Small intestine (tissue), 7 donors: ENCODE data around the gene USPL1. TPM values are rescaled to one million over a fixed set of nuclear protein-coding genes. Genes with fewer than 3 reads are reported as not detected.
"Not testable (repeated sequence)": the region's sequence is repeated elsewhere in the genome, so short reads cannot be mapped to it uniquely, and the experiment has no call there.

Experiments
- DNase-seq, 2 donors: peaks; one replicate each; pipeline versions ENCODE4 v3.0.0 to v3.0.0-alpha.2; 2013
- FAIRE-seq: peaks from 2 replicates; lab custom pipeline; 2012; peaks lifted over from hg19 to GRCh38; lab: Jason Lieb, UNC
- H3K27ac ChIP-seq, 3 donors: one replicate each; pipeline ENCODE4 v1.5.1; 2013; ENCODE audit warnings: low read length in 2 of 3, mild to moderate bottlenecking in 2 of 3, control low read depth in 1 of 3, inconsistent platforms in 1 of 3, low read depth in 1 of 3, moderate library complexity in 1 of 3
- H3K27me3 ChIP-seq, 3 donors: one replicate each; pipeline ENCODE4 v1.6.1; 2013; ENCODE audit warnings: low read length in 3 of 3, inconsistent platforms in 1 of 3; ENCODE audit not compliant: control insufficient read depth in 3 of 3, insufficient read depth in 3 of 3
- H3K36me3 ChIP-seq, 3 donors: one replicate each; pipeline ENCODE4 v1.6.1; 2013; ENCODE audit warnings: low read length in 3 of 3, inconsistent platforms in 1 of 3, low read depth in 1 of 3, mild to moderate bottlenecking in 1 of 3, moderate library complexity in 1 of 3; ENCODE audit not compliant: control insufficient read depth in 3 of 3, insufficient read depth in 2 of 3
- H3K4me1 ChIP-seq, 3 donors: one replicate each; pipeline ENCODE4 v1.6.1; 2013; ENCODE audit warnings: low read length in 2 of 3, inconsistent platforms in 1 of 3, low read depth in 1 of 3, mild to moderate bottlenecking in 1 of 3, moderate library complexity in 1 of 3; ENCODE audit not compliant: control insufficient read depth in 3 of 3, insufficient read depth in 2 of 3
- H3K4me3 ChIP-seq, 3 donors: one replicate each; pipeline ENCODE4 v1.5.1; 2013; ENCODE audit warnings: low read length in 3 of 3, control low read depth in 1 of 3, inconsistent platforms in 1 of 3, low read depth in 1 of 3, mild to moderate bottlenecking in 1 of 3, moderate library complexity in 1 of 3
- H3K9me3 ChIP-seq, 2 donors: one replicate each; pipeline ENCODE4 v1.6.1; 2013; ENCODE audit warnings: low read depth in 1 of 2, low read length in 1 of 2; ENCODE audit not compliant: control insufficient read depth in 2 of 2, insufficient read depth in 1 of 2
- WGBS, 3 donors: extraction: QIAGEN DNeasy Blood & Tissue Kit; methylation state at CpG; one replicate each; pipeline ENCODE4 v1.1.7; 2013; 5-methylcytosine and 5-hydroxymethylcytosine counted together
- polyA plus RNA-seq, 4 donors: library from polyadenylated mRNA; stranded (reverse) in 3 of 4; unstranded in 1 of 4; fragments of 200-250 nt in 3 of 4; fragments of 120-200 nt in 1 of 4; gene quantifications; one replicate each; pipeline versions ENCODE4 v1.2.1 to v1.2.3, GENCODE V29; 2013
- donor health status: healthy with polysubstance abuse.
- donor health status: control.
- donor health status: control.
- donor health status: Bipolar disorder and iron deficiency.
- donor health status: healthy.

Gene USPL1
- polyA plus RNA-seq, 4 donors, result 6.6 to 23.2 (median 8.3) TPM

DNA sequence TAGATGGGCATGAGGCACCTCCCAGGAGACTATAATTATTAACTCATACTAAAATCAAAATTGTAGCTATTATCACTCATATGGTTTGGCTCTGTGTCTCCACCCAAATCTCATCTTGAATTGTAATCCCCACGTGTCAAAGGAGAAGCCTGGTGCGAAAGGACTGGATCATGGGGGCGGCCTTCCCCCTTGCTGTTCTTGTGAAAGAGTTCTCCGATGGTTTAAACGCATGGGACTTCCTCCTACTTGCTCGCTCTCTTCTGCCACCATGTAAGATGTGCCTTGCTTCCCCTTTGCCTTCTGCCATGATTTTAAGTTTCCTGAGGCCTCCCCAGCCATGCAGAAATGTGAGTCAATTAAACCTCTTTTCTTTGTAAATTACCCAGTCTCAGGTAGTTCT lies 10.5 kb upstream of the USPL1 start:
- WGBS, 3 donors, result 90 to 95% (median 91%) methylated on average over 6 of the region's 6 CpGs
- H3K27ac ChIP-seq, H3K27me3 ChIP-seq, DNase-seq, H3K4me1 ChIP-seq, FAIRE-seq, H3K4me3 ChIP-seq, H3K9me3 ChIP-seq, H3K36me3 ChIP-seq: not testable (repeated sequence)

DNA sequence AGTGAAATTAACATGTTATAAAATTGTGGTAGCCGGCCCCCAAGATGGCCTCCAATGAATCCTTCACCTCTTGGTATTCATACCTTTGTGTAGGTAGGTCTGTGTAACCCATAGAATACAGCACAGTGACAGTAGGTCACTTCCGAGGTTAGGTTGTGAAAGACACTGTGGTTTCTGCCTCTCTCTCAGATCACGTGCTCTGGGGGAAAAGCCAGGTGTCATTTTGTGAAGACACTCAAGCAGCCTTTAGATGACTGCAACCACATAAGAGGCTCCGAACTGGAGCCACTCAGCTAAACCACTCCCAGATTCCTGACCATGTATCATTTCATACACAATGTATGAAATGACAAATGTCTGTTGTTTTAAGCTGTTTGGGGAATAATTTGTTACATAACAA lies 9.8 kb upstream of the USPL1 start:
- Histone ChIP-seq H3K27ac (no peak overlapping the region), H3K4me3 (no peak overlapping the region), H3K27me3 (no peaks in the 10 kb centered on the region), H3K9me3 (no peaks in the 10 kb centered on the region), H3K4me1 (peaks cover 0 to 3% (median 0%) of the 10 kb centered on the region in 3 donors), H3K36me3 (peaks cover 0 to under 1% (median 0%) of the 10 kb centered on the region in 3 donors)
- DNase-seq (peak; percentile 8 to 63), FAIRE-seq (no peak)
- 60 to 81% (median 67%) methylated on average over 4 of the region's 4 CpGs for WGBS, 3 donors

DNA sequence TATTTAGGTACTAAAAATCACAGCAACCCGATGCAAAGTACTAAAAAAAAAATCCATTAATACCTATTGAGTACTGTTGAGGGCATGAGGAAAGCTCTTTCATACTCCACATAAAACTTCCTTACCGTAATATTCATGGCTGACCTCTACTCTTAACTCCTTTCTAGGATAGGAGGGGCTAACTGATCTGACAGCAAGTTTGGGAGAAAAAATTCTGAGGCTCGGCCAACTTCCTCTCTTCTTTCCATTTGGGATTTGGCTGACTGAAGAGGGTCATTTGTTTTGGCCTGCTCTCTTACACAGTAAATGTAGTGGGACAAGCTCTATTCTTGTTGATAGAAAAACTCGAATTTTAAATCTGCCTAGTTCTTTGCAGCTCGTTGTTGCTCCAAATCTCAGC lies 9.4 kb upstream of the USPL1 start:
- Histone ChIP-seq H3K4me1 (peaks cover 0 to 3% (median 0%) of the 10 kb centered on the region in 3 donors), H3K27me3 (no peaks in the 10 kb centered on the region), H3K27ac (no peak overlapping the region), H3K4me3 (no peak overlapping the region), H3K9me3 (no peaks in the 10 kb centered on the region), H3K36me3 (peaks cover 0 to 2% (median 0%) of the 10 kb centered on the region in 3 donors)
- 51 to 85% (median 78%) methylated on average over 5 of the region's 5 CpGs for WGBS, 3 donors
- FAIRE-seq (no peak), DNase-seq (peak in 1 of 2 donors; percentile 14)

DNA sequence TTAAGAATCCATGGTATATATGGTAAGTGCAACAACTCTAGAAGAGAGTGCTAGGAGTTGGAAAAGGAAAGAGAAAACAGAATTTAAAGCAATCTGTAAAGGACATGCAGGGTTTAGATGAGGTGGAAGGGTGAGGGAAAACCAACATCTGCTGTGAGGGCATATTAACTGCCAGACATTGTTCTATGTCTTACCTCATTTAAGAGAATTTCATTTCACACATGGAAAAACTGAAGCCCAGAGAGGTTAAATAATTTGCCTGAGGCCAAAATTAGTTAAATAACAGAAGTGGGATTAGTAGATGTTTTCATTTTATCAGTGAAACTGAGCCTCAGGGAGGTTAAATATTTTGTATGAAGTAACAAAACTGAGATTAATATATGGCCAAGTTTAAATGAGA lies 7.4 kb upstream of the USPL1 start:
- peaks cover 0 to 3% (median 0%) of the 10 kb centered on the region in 3 donors for H3K4me1 ChIP-seq
- no peak overlapping the region for H3K4me3 ChIP-seq
- no peaks in the 10 kb centered on the region for H3K27me3 ChIP-seq
- no peak overlapping the region for H3K27ac ChIP-seq
- DNase-seq (no peak), FAIRE-seq (no peak)
- H3K36me3 ChIP-seq, result peaks cover 0 to 2% (median 0%) of the 10 kb centered on the region in 3 donors
- H3K9me3 ChIP-seq, result no peaks in the 10 kb centered on the region

DNA sequence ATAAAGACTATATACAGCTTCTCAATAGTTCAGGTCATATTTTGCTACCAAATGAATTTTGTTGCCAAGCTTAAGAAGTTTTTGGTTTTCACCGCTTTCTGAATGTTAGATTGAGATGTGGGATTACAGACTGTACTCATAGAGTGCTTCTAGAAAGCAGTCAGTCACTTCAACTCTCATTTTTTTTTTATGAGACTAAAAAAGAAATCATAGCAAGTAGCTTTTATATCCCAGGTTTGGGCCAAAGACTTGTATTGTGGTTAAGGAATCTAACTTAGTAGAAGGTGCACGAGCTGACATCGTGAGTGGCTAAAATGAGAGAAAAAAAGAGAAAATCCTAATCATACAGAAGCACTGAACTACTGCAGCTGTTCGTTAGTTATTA lies 2.2 kb upstream of the USPL1 start:
- H3K9me3 ChIP-seq, result no peaks in the 10 kb centered on the region
- H3K27me3 ChIP-seq, result no peaks in the 10 kb centered on the region
- FAIRE-seq (no peak), DNase-seq (no peak)
- H3K27ac ChIP-seq, result peak overlapping the region; percentile 74 to 95 (median 93)
- H3K4me1 ChIP-seq, result peaks cover 1 to 3% (median 3%) of the 10 kb centered on the region in 3 donors
- peaks cover 0 to 2% (median 0%) of the 10 kb centered on the region in 3 donors for H3K36me3 ChIP-seq
- WGBS, 3 donors, result 8 to 18% (median 11%) methylated on average over 4 of the region's 4 CpGs
- H3K4me3 ChIP-seq, result peak overlapping the region in 2 of 3 donors; percentile 10 to 87

GRCh38 chr13:30615866-30616541 lies 1.7 kb upstream of the USPL1 start:
- no peak for FAIRE-seq
- Histone ChIP-seq H3K27ac (peak overlapping the region; percentile 74 to 95 (median 93)), H3K36me3 (peaks cover 0 to 2% (median 0%) of the 10 kb centered on the region in 3 donors), H3K4me3 (peak overlapping the region in 2 of 3 donors; percentile 10 to 87), H3K9me3 (no peaks in the 10 kb centered on the region), H3K27me3 (no peaks in the 10 kb centered on the region), H3K4me1 (peaks cover 1 to 3% (median 3%) of the 10 kb centered on the region in 3 donors)
- WGBS, 3 donors, result 1 to 6% (median 1%) methylated on average over 7 of the region's 7 CpGs
- DNase-seq, result peak; percentile 46 to 59

DNA sequence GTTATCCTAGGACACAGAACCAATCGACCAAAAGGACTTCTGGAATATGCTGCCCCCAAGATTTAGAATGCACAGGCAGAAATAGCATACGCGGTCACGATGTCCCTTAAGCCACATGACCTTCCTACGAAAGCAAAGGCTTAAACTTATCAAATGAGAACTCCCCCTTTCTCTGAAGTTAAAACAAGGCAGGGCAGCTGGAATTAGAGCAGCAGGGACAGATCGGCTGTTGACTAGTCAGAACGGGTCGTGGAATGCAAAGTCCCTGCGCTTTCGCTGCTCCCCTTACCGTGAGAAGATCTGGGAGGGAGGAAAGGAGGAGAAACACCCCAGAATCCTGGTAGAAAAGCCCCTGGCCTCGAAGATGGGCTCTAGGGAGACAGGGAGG lies 799 bp upstream of the USPL1 start:
- DNase-seq (peak; percentile 83 to 90), FAIRE-seq (no peak)
- Histone ChIP-seq H3K27me3 (no peaks in the 10 kb centered on the region), H3K4me1 (peaks cover 1 to 3% (median 3%) of the 10 kb centered on the region in 3 donors), H3K36me3 (peaks cover 0 to 2% (median 0%) of the 10 kb centered on the region in 3 donors), H3K4me3 (peak overlapping the region; percentile 48 to 87 (median 74)), H3K9me3 (no peaks in the 10 kb centered on the region), H3K27ac (peak overlapping the region; percentile 93 to 98 (median 98))
- WGBS, 3 donors, result 0% methylated on average over 12 of the region's 12 CpGs

DNA sequence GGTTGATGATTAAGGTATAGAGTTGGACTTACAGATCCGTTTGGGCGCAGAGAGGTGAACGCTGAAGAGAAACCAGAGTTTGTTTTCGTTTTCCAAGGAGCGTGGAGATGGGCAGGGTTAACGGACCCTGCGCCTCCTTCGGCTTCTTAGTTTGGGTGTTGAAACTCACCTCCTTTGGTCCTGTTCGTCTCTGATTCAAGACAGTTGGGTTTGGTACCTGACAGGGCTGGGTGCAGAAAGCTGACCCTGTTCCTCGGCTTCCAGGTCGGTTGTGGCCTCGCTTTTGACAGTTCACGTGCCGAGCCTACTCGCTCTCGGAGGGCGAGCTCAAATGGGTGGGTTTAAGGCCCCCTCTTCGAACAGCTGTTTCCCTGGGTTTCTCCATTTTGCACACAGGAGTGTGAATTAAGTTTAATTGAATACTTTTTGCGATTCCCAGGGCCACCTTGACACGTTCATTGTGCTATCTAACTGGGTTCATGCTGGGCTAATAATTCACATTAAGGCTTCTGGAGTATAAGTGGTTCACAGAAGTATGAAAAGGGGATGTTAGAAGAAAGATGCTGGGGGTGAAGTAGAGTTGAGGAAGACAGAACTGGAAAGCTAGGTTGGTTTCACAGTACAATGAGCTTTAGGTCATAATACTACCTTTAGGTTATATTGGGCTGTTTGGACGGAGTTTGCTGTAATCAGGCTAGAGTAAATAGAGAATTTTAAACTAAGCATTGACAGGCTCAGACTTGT lies 638 bp downstream of the USPL1 start:
- H3K4me1 ChIP-seq, result peaks cover 1 to 3% (median 3%) of the 10 kb centered on the region in 3 donors
- H3K4me3 ChIP-seq, result peak overlapping the region; percentile 64 to 87 (median 72)
- WGBS, 3 donors, result 0% methylated on average over 21 of the region's 21 CpGs
- H3K36me3 ChIP-seq, result peaks cover 0 to 2% (median 0%) of the 10 kb centered on the region in 3 donors
- peak in 1 of 2 donors; percentile 23 for DNase-seq
- no peaks in the 10 kb centered on the region for H3K27me3 ChIP-seq
- no peak for FAIRE-seq
- no peaks in the 10 kb centered on the region for H3K9me3 ChIP-seq
- peak overlapping the region; percentile 88 to 94 (median 93) for H3K27ac ChIP-seq
